ENCODE data around the gene PPAN.

Gene PPAN

DNA sequence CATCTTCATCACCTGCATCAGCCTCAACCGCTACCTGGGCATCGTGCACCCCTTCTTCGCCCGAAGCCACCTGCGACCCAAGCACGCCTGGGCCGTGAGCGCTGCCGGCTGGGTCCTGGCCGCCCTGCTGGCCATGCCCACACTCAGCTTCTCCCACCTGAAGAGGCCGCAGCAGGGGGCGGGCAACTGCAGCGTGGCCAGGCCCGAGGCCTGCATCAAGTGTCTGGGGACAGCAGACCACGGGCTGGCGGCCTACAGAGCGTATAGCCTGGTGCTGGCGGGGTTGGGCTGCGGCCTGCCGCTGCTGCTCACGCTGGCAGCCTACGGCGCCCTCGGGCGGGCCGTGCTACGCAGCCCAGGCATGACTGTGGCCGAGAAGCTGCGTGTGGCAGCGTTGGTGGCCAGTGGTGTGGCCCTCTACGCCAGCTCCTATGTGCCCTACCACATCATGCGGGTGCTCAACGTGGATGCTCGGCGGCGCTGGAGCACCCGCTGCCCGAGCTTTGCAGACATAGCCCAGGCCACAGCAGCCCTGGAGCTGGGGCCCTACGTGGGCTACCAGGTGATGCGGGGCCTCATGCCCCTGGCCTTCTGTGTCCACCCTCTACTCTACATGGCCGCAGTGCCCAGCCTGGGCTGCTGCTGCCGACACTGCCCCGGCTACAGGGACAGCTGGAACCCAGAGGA is 7.9 kb downstream of the PPAN start:
- no peak for DNase-seq (ENCODE audit: low read depth in 3 of 3)

DNA sequence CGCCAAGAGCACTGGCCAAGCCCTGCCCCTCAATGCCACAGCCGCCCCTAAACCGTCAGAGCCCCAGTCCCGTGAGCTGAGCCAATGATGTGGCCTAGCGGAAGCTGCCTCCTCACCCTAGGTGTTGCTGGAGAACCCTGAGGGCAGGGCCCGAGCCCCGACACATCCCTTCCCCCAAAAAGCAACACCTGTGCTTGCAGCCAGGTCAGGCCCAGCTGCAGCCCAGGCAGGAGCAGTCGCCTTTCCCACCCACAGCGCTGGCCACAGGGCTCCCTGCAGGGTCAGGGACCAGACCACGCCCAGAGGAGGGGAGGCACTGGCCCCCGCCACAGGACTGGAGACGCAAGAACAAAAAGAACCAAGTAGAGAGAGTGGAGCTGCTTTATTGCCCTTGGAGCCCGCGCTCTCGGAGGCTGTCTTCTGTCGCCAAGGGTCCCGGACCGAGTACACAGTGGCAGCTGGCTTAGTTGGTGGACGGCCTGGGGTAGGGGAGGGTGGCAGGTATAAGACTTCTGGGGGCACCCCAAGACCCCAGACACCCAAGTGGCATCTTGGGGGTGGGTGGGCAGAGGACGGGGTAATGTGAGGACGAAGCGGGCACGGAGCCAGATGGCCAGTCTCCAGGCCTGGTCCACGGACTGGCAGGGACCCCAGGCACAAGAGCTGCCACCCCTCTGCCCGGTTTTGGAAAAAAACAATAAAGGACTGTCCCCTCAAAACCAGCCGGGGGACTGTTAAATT is 8.7 kb downstream of the PPAN start:
- DNase-seq (ENCODE audit: low read depth in 3 of 3) = no peak

DNA sequence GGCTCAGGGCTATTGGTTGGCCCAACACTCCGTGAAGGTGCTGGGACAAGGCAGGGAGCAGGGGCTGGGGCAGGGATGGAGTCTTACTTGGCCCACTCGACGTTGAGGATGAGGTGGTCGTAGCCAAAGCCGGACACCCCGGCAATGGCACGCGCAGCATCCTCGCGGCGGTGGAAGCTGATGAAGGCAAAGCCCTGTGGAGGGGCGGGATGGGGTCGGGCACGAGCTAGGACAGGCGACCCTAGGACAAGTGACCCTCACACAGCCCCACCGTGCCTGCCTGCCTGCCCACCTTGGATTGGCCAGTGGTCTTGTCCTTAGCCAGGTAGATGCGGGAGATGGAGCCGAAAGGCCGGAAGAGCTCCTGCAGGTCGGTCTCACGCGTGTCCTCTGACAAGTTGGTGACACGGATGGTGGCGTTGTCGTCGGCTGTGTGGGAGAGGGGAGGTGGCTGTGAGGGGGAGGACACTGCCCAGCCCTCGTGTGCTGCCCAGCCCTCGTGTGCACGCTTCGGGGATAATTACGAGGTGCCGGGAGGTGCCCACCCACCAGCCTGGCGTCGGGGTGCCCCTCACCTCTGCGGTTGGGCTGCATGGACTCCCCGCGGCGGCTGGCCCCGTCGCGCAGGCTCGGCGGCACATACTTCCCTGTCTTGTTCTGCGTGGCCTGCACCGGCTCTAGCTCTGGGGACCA is 9.4 kb downstream of the PPAN start:
- DNase-seq (ENCODE audit: low read depth in 3 of 3) = no peak

DNA sequence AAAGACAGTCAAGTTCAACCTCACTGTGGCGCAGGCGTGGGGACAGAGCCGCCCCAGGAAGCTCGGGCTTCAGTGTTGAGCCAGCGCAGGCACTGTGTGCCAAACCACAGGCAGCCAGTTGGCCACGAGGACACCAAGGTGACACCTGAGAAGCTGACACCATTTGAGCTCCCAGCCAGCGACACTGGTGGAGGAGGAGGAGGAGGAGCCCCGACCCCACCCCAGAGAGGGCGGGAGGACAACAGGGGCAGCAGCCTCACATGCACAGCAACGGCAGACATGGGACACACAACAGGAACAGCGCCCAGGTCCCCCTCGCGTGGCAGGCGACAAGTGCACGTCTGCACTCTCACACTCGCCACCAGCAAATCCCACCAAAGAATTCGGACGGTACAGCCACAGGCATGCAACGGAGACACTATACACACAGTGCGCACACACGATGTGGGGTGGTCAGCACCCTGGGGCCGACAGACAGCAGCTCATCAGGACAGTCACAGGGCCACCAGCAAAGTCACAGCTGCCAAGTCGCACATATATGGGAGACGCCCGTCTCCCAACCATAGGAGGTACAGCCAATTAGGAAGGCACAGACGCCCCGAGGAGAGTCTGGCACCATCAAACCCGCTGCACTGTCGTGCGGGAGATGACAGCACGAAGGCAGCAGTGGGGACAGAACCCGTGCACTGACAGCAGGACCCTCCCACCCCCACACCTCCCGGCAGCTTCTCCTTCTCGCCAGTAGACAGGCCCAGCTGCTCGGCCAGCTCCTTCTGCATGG is 10.1 kb downstream of the PPAN start:
- no peak for DNase-seq (ENCODE audit: low read depth in 3 of 3)

DNA sequence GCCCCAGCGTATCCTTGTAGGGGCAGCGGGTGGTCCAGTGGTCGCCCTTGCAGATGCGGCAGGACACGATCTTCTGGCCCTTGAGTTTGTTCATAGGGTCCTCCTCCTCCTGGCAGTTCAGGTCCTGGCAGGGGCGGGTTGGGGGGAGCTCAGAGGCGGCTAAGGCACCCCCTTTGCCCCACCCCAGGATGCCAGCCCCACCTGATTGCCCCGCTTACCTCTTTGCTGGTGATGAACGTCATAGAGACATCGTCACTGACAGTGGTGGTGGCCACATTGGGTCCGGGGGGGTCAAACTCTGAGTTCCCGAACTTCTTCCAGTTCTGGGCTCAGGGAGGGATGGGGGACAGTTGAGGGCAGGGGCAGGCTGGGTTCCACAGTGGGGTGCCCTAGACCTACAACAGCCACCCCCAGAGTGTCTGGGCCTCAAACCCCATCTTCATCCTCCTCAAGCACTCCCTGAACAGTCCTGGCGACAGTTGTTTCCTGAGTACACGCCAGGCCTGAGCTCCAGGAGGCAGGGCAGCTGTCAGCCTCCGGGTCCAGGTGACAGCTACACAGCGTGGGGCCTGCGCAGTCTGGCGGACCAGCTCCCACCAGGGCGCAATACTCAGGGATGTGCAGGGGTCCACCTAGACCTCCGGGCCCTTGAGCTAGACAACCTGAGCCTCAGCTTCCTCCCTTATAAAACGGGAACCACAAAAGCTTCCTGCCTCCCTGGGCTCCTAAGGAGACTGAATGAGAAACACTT is 10.9 kb downstream of the PPAN start:
- DNase-seq (ENCODE audit: low read depth in 3 of 3) = no peak

DNA sequence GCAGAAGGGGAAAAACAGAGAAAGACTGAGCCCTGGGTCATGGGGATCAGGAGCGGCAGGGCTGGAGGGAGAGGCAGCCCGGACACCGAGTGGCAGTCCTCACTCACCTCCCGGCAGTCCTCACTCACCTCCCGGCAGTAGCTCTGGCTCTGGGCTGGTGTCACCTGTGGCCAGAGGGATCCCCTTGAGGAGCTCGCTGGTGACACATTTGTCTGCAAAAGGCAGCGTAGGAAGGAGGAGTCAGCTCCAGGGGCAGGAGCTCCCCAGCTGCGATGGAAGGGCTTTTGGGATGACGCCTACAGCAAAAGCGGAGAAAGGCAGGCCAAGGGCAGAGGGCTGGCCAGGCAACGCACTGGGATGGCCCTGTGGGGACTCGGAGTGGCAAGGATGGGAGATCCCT is 12.8 kb downstream of the PPAN start:
- no peak for DNase-seq (ENCODE audit: low read depth in 3 of 3)

DNA sequence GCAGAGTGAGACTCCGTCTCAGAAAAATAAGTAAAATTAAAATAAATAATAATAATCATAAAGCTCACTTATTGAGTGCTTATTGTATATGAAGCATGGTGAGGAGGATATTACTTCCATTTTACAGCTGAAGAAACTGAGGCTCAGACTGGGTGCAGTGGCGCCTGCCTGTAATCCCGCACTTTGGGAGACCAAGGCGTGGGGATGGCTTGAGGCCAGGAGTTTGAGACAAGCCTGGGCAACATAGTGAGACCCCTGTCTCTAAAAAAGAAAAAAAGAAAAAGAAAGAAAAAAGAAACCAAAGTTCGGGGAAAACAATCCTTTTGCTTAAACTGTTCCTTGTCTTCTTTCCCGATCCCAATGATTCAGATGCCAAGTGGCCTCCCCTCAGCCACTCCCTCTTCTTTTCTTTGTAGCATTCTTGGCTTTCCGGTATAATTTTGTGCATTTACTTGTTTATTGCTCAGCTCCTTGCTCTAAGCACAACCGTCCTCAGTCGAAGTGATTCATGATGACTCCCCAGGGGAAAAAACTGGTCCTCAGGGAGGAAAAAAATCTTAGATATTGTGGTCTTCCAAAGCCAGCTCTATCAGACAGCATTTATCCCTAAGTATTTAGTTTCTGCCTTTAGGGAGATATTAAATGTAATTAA is 14.5 kb downstream of the PPAN start:
- DNase-seq (ENCODE audit: low read depth in 3 of 3) = no peak

DNA sequence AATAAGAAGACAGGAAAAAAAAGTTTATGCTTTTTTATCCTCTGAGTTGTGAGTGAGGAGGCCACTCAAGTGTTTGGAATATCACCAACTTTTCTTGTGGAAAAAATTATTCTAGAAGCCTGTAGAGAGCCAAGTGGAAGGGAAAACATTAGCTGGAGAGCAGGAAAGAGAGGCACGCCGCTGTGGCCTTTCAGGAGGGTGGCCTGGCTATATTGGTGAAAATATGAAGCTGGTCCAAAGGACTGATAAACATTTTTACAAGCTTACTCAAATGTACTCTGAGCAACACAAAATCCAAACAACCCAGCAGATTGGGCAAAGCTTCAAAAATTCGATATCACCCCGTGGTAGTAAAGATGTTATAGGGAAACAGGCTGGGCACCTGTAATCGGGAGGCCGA is 15.9 kb downstream of the PPAN start:
- DNase-seq (ENCODE audit: low read depth in 3 of 3) = no peak

DNA sequence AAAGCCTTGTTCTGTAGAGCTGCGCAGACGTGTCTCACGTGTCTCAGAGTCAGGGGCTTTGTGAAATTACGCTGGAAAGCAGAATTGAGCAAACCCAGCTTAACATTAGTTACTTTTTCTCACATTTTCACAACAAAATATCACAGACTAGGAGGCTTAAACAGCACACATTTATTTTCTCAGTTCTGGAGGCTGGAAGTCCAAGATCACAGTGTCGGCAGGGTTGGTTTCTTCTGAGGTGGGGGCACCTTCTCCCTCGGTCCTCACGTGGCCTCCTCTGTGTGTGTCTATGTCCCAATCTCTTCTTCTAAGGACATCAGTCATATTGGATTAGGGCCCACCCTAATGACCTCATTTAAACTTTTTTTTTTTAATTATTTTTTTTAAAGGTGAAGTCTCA is 18.3 kb downstream of the PPAN start:
- no peak for DNase-seq (ENCODE audit: low read depth in 3 of 3)

DNA sequence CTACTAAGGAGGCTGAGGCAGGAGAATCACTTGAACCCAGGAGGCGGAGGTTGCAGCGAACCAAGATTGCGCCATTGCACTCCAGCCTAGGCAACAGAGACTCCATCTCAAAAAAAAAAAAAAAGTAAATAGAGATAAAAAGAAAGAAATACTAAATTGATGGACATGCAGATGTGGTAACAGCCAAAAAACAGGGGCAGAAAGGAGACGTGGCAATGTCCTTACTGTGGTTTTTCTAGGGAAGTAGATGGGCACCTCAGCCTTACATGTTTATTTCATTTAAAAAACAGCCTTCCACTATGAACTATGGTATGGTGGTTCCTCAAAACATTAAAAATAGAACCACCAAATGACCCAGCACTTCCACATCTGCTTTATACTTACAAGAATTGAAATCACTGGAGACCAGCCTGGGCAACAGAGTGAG is 20.1 kb downstream of the PPAN start:
- no peak for DNase-seq (ENCODE audit: low read depth in 3 of 3)

DNA sequence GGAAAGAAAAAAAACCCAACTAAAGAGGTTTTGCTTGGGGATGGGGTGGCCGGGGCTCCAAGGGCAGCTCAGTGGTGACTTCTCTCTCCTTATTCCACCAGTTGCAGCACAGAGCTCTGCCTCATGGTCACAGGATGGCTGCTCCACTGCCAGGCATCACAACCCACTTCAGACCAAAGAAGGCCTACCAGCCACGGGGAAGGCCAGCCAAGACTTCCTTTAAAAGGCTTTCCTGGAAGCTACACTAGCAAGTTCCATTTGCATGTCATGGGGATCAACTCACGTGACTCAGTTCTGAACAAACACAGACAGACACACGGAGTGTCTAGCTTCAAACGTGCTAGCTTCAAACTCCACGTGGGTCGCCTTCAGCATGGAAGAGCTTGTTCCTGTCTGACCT is 26.7 kb downstream of the PPAN start:
- DNase-seq (ENCODE audit: low read depth in 3 of 3) = no peak

DNA sequence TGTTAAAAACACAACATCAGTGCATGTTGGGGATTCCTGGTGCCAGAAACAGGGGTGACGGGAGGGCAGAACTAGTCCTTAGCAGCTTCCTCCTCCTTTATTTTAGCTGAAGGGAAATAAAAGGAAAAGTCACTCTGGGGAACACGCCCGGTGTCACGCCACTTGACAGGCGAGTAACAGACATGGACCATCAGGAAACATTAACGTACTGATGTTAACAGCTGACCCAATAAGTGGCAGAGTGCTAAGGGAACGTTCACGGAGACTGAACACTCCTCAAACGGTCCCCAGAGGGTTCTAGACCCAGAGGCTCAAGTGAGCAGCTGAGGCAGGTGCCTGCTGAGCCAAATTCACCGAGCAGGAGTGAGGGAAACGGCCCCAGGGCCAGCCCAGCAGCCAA is 27.4 kb downstream of the PPAN start:
- no peak for DNase-seq (ENCODE audit: low read depth in 3 of 3)

DNA sequence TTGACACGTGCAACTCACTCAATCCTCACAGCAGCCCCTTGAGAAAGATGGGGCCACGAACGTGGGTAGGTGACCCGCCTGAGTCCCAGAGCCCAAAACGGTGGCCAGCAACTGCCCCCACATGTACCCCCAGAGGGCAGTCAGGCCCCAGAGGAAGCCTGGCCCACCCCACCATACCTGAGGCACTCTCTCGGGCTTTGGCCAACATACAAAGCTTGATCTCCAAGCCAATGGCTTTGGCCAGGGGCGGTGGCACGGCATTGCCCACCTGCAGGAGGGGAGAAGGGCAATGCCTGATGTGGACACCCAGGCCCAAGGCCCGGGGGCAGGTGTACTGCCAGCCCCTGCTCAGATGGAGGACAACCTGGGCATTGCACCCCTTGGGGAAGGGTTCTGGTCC is 27.9 kb downstream of the PPAN start:
- no peak for DNase-seq (ENCODE audit: low read depth in 3 of 3)

DNA sequence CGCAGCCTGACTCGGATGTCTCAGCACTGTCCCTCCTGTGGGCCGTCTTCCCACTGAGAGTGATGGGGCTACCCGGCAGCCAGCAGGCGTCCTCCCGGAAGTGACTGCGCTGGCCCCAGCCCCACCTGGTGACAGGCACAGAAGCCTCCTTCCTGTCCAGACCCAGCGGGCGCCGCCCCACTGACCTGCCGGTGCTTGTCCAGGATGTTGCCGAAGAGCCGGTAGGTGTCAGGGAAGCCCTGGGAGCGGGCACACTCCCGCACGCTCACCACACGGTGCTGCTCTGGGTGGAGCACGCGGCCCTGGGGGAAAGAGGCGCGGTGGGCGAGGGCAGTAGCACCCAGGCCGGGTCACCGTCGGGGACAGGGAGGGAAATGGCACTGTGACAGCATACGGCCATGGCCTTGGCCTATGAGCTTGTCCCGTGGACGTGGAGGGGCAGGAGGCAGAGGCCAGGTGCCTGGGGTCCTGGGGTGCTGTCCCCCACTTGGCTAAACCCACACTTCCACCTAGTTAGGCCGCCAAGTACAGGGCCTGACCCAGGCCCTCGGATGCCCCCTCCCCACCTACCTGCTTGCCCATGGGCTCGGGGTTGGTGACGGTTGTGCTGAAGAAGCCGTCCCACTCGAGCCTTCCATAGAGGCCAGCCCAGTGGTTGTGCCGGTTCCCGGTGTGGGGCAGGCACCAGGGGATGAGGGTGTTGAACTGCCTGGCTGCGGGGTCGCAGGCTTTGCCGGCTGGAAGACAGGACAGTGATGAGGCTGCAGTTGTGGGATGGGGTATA is 29.6 kb downstream of the PPAN start:
- no peak for DNase-seq (ENCODE audit: low read depth in 3 of 3)

DNA sequence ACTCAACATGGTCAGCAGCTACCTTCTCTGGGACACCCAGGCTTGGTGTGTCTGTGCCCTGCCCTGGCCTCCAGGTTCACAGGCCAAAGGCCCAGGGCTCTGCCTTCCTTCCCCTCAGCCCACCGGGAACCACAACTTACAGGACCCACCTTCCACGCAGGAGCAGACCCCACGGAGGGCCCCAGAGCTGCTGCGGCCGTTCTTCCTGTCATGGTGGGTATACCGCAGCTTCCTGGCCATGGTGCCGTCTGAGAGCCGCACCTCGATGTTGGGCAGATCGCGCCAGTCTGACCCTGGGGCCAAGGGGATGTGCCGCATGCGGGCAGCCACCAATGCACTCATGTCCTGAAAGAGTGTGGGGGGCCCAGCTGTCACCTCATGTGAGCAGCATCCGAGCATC is 30.8 kb downstream of the PPAN start:
- no peak for DNase-seq (ENCODE audit: low read depth in 3 of 3)

DNA sequence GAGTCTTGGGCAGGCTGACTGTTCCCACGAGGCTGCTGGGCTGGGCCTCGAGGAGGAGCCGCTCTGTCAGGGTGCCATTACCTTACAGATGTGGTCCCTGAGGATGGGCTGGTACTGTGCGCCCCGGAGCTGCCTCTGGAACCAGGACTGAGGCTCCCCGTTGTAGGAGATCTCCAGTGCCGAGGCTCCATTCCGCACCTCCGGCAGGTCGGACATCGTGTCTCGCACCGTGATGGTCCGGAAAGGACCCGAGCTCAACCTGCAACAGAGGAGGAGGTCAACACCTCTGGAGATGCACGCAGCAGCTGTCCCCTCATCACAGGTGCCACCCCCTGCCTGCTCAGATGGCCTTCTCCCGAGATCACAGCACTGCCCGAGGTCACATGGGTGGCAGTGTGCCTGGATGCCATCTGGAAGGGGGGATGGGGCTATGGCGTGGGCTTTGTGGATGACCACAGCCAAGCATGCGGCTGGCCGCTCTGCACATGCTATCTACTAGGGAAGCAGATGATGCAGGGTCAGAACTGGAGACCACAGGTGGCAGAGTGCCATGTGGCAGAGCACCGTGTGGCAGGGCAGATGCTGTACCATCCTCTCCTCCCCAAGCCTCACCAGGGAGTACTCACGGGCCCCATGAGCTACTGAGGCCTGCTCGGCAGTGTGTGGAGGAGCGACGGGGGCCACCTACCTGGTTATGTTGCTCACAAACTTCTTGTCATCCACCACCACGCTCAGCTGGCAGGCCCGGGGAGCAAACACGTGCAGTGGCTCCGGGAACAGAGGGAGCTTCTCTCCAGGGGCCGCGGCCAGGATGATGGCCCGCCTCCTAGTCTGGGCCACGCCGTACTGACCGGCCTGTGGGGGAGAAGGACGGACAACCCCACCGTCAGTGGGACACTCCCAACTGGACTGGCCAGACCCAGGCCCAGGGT is 31.9 kb downstream of the PPAN start:
- DNase-seq (ENCODE audit: low read depth in 3 of 3) = no peak

DNA sequence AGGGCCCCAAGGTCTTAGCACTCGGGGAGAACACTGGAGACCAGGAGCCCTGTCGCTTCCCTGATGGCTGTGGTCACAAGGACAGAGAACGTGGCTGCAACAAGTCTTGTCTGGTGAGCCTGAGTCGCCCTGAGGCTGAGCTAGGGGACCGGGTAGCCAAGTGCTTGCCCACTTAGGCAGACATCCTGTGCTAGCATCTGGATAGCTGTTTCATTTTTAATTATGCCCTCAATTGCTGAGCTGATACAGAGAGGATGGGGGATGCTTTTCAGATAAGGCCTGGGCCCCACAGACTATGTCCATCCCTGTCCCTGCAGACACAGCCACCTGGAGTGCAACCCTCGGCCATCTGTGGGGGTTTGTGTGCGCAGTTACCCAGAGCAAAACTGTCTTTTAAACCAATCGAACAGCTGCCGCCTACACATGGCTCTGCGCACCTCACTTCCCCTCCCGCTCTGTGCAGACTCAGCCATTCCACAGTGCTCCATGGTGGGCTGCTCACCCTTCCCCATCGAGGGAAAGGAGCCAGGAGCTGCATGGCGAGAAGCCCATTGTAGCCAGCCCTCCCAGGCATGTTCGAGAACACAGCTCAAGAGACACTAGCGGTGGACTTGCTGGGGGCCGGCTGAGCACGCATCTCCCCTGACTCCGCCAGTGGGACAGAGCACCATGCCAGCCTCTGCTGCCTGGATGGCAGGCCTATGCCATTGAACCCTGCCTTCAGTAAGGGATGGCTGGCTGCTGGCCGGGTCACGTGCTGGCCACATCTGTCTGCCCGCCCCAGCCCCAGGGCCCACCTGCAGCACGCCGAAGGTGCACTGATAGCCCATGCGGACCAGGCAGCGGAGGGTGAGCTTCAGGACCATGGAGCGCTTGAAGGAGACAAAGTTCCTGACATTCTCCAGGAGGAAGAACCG is 33.0 kb downstream of the PPAN start:
- no peak for DNase-seq (ENCODE audit: low read depth in 3 of 3)

DNA sequence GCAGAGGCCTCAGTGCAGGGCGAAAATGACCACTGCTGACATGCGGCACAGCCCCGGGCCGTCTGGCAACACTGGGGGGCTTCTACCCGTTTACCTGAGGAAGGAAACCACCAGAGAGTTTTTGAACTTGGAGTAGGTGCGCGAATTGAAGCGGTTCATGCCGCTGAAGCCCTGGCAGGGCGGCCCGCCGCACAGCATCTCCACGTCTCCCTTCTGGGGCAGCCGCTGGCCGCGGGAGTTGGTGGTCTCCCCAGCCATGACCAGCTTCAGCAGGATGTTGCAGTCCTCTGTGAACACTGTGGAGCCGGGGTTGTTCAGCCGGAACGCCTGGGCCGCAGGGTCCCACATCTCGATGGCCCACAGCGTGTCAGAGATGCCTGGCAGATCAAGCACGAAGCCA is 33.8 kb downstream of the PPAN start:
- DNase-seq (ENCODE audit: low read depth in 3 of 3) = no peak
